ENCODE measurements around the gene CLCN3. TPM values are rescaled to one million over a fixed set of nuclear protein-coding genes. Genes with fewer than 3 reads are reported as not detected.
A peak's percentile ranks its signal among the peaks of the same experiment; 100 is the strongest.

CLCN3 gene
- total and polyA plus RNA-seq, 2 experiments from 2014 or later: 14.9 to 38.4 TPM

DNA sequence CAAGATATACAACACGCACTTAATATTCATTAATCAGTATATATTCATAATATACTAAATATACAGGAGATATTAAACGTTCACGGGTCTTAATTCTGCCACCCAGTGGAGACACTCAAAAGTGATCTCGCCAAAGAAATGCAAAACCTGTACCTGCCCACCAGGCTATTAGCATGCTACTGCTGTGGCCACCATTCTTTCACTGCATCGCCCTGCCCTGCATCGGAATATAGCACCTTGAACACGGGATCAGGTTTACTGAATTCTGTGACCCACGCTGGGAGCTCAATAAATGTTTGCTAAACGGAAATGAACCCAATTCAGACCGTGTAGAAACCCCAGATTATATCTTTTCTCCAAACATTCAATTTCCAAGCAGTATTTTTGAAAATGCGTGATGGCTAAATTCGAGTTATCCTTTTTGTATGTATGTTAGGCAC is 840 bp upstream of the CLCN3 start:
- 4% methylated on average over 12 of the region's 12 CpGs for WGBS (ENCODE audit: low lambda C conversion rate, missing lambda C conversion rate)
- Histone ChIP-seq H3K27ac (peak overlapping the region; percentile 97), H3K4me1 (ENCODE audit: insufficient read depth) (no peaks in the 10 kb centered on the region), H2AFZ (peak overlapping the region; percentile 55), H3K9me2 (replicated peaks; ENCODE audit: insufficient read depth) (no peaks in the 10 kb centered on the region), H4K20me1 (ENCODE audit: insufficient read depth, poor library complexity, severe bottlenecking) (no peaks in the 10 kb centered on the region), H3K79me2 (peaks cover 37% of the 10 kb centered on the region), H3K9me3 (ENCODE audit: low read depth) (no peaks in the 10 kb centered on the region), H3K4me2 (peak overlapping the region; percentile 84), H3K27me3 (no peaks in the 10 kb centered on the region), H3K4me3 (peak overlapping the region; percentile 48), H3K36me3 (replicated peaks; ENCODE audit: insufficient read depth, low read depth) (peaks cover 3% of the 10 kb centered on the region)
- TF ChIP-seq EZH2 (IDR thresholded peaks at IDR 0.05; ENCODE audit: borderline replicate concordance): no peak
- TF ChIP-seq, protein P1, sequence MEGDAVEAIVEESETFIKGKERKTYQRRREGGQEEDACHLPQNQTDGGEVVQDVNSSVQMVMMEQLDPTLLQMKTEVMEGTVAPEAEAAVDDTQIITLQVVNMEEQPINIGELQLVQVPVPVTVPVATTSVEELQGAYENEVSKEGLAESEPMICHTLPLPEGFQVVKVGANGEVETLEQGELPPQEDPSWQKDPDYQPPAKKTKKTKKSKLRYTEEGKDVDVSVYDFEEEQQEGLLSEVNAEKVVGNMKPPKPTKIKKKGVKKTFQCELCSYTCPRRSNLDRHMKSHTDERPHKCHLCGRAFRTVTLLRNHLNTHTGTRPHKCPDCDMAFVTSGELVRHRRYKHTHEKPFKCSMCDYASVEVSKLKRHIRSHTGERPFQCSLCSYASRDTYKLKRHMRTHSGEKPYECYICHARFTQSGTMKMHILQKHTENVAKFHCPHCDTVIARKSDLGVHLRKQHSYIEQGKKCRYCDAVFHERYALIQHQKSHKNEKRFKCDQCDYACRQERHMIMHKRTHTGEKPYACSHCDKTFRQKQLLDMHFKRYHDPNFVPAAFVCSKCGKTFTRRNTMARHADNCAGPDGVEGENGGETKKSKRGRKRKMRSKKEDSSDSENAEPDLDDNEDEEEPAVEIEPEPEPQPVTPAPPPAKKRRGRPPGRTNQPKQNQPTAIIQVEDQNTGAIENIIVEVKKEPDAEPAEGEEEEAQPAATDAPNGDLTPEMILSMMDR (IDR thresholded peaks at IDR 0.05; ENCODE audit: poor library complexity): peak; percentile 61
- DNase-seq (ENCODE audit: low spot score): peak; percentile 82

DNA sequence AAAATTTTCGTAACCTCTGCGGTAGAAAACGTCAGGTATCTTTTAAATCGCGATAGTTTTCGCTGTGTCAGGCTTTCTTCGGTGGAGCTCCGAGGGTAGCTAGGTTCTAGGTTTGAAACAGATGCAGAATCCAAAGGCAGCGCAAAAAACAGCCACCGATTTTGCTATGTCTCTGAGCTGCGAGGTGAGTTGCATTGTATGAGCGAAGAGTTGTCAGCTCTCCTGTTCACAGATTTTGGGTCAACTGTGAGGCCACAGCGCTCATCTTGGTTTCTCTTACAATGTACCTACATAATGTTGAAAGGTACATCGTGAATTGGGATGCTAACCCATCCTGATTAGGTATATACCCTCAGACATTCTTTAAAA is 486 bp downstream of the CLCN3 start:
- H3K9me2 ChIP-seq (replicated peaks; ENCODE audit: insufficient read depth): no peaks in the 10 kb centered on the region
- peaks cover 3% of the 10 kb centered on the region for H3K36me3 ChIP-seq (replicated peaks; ENCODE audit: insufficient read depth, low read depth)
- no peaks in the 10 kb centered on the region for H3K27me3 ChIP-seq
- peaks cover 50% of the 10 kb centered on the region for H3K79me2 ChIP-seq
- H3K9me3 ChIP-seq (ENCODE audit: low read depth): no peaks in the 10 kb centered on the region
- H3K4me2 ChIP-seq: peak overlapping the region; percentile 88
- peak overlapping the region; percentile 97 for H3K27ac ChIP-seq
- H3K4me1 ChIP-seq (ENCODE audit: insufficient read depth): no peaks in the 10 kb centered on the region
- H2AFZ ChIP-seq: peak overlapping the region; percentile 26
- 1% methylated on average over 14 of the region's 14 CpGs for WGBS (ENCODE audit: low lambda C conversion rate, missing lambda C conversion rate)
- DNase-seq (ENCODE audit: low spot score): peak; percentile 57
- TF ChIP-seq EZH2 (IDR thresholded peaks at IDR 0.05; ENCODE audit: borderline replicate concordance) (no peak), EZH2phosphoT487 (IDR thresholded peaks at IDR 0.05; ENCODE audit: low read depth, severe bottlenecking, unreplicated experiment) (no peak)
- TF ChIP-seq, protein P1 (IDR thresholded peaks at IDR 0.05; ENCODE audit: poor library complexity): no peak
- no peaks in the 10 kb centered on the region for H4K20me1 ChIP-seq (ENCODE audit: insufficient read depth, poor library complexity, severe bottlenecking)
- peak overlapping the region; percentile 59 for H3K4me3 ChIP-seq

DNA sequence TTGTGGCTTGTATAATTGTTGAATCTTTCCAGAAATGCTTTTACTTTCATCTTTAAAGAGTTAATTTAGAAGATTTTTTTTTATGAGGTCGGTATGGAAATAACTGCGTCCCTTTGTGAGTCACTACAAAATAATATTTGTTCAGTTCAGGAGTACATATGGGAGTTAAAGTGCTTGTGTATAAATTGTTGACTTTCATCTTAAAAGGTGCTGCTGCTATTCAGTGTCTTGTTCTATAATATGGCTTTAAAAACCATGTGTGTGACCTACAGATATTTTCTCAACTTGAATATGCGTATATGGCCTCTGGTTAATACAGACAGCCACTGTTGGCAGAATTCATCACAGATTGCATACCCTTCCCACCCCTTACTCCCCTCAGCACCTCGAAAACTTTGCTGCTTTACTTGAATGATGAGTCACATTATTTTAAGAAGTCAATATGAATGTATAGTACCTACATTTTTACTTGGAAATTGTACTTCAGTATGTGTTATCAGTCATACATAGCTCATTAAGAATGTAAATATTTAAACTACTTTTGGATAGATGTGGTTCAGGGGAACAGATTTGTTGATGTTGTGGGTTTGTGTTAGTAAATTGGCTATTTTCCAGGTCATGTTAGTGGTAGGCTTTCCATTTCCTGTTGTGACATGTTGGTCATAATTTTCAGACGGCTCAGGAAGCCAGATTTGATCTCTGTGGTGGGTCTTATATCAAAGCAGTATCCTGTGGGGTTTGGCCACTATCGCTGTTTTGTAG is 1.5 kb downstream of the CLCN3 start:
- WGBS (ENCODE audit: low lambda C conversion rate, missing lambda C conversion rate): 6% methylated on average over 6 of the region's 6 CpGs
- TF ChIP-seq EZH2phosphoT487 (IDR thresholded peaks at IDR 0.05; ENCODE audit: low read depth, severe bottlenecking, unreplicated experiment) (no peak), EZH2 (IDR thresholded peaks at IDR 0.05; ENCODE audit: borderline replicate concordance) (no peak)
- TF ChIP-seq, protein P1 (IDR thresholded peaks at IDR 0.05; ENCODE audit: poor library complexity): no peak

More for the DNA sequence above, 1.5 kb downstream of the CLCN3 start:
- Histone ChIP-seq H3K27me3 (no peaks in the 10 kb centered on the region), H3K4me1 (ENCODE audit: insufficient read depth) (no peaks in the 10 kb centered on the region), H3K9me2 (replicated peaks; ENCODE audit: insufficient read depth) (no peaks in the 10 kb centered on the region), H3K79me2 (peaks cover 61% of the 10 kb centered on the region), H2AFZ (peak overlapping the region; percentile 12), H3K36me3 (replicated peaks; ENCODE audit: insufficient read depth, low read depth) (peaks cover 3% of the 10 kb centered on the region), H3K9me3 (ENCODE audit: low read depth) (no peaks in the 10 kb centered on the region), H4K20me1 (ENCODE audit: insufficient read depth, poor library complexity, severe bottlenecking) (no peaks in the 10 kb centered on the region), H3K4me3 (peak overlapping the region; percentile 59), H3K27ac (peak overlapping the region; percentile 97), H3K4me2 (peak overlapping the region; percentile 88)
- peak; percentile 29 for DNase-seq (ENCODE audit: low spot score)
